Measurements from ENCODE around the gene DUOX2. TPM values are rescaled to one million over a fixed set of nuclear protein-coding genes. Genes with fewer than 3 reads are reported as not detected.
"Not testable (repeated sequence)": the region's sequence is repeated elsewhere in the genome, so short reads cannot be mapped to it uniquely, and the experiment has no call there.

Gene DUOX2
- total RNA-seq, 1 experiment from 2014 or later = not detected

- Histone ChIP-seq H3K36me3 (no peaks in the 10 kb centered on the region), H3K4me3 (no peak overlapping the region), H3K9me3 (no peaks in the 10 kb centered on the region), H3K27me3 (peaks cover 34% of the 10 kb centered on the region)
- DNase-seq = no peak
Measured at GRCh38 chr15:45113380-45113990, 487 bp downstream of the DUOX2 start.

- DNase-seq = no peak
- Histone ChIP-seq H3K9me3 (no peaks in the 10 kb centered on the region), H3K4me3 (no peak overlapping the region), H3K27me3 (peaks cover 34% of the 10 kb centered on the region), H3K36me3 (no peaks in the 10 kb centered on the region)
Measured at GRCh38 chr15:45112591-45113379, 1.2 kb downstream of the DUOX2 start.

GRCh38 chr15:45112143-45112590, 1.8 kb downstream of the DUOX2 start:
- H3K4me3 ChIP-seq = no peak overlapping the region
- no peaks in the 10 kb centered on the region for H3K9me3 ChIP-seq
- no peak for DNase-seq
- H3K36me3 ChIP-seq = no peaks in the 10 kb centered on the region
- H3K27me3 ChIP-seq = peaks cover 34% of the 10 kb centered on the region

- Histone ChIP-seq H3K4me3 (no peak overlapping the region), H3K27me3 (peaks cover 34% of the 10 kb centered on the region), H3K9me3 (no peaks in the 10 kb centered on the region), H3K36me3 (no peaks in the 10 kb centered on the region)
- DNase-seq = no peak
Measured at GRCh38 chr15:45111390-45112142, 2.4 kb downstream of the DUOX2 start.

- Histone ChIP-seq H3K36me3 (no peaks in the 10 kb centered on the region), H3K4me3 (no peak overlapping the region), H3K27me3 (peaks cover 34% of the 10 kb centered on the region), H3K9me3 (no peaks in the 10 kb centered on the region)
- no peak for DNase-seq
Measured at GRCh38 chr15:45110256-45110820, 3.6 kb downstream of the DUOX2 start.

GRCh38 chr15:45107941-45108630, 5.9 kb downstream of the DUOX2 start:
- no peak for DNase-seq
- Histone ChIP-seq H3K27me3 (peaks cover 14% of the 10 kb centered on the region), H3K4me3 (no peak overlapping the region), H3K9me3 (no peaks in the 10 kb centered on the region), H3K36me3 (no peaks in the 10 kb centered on the region)

- DNase-seq = no peak
- H3K9me3 ChIP-seq = no peaks in the 10 kb centered on the region
- no peaks in the 10 kb centered on the region for H3K36me3 ChIP-seq
- no peaks in the 10 kb centered on the region for H3K27me3 ChIP-seq
- no peak overlapping the region for H3K4me3 ChIP-seq
Measured at GRCh38 chr15:45106002-45106790, 7.8 kb downstream of the DUOX2 start.

GRCh38 chr15:45105586-45105985, 8.4 kb downstream of the DUOX2 start:
- Histone ChIP-seq H3K27me3 (no peaks in the 10 kb centered on the region), H3K9me3 (no peaks in the 10 kb centered on the region), H3K4me3 (no peak overlapping the region), H3K36me3 (no peaks in the 10 kb centered on the region)
- no peak for DNase-seq

- H3K9me3 ChIP-seq, H3K27me3 ChIP-seq, H3K4me3 ChIP-seq, DNase-seq, H3K36me3 ChIP-seq: not testable (repeated sequence)
Measured at GRCh38 chr15:45104170-45104569, 9.8 kb downstream of the DUOX2 start.

GRCh38 chr15:45102226-45102625, 11.7 kb downstream of the DUOX2 start:
- H3K36me3 ChIP-seq = no peaks in the 10 kb centered on the region
- H3K9me3 ChIP-seq = no peaks in the 10 kb centered on the region
- H3K27me3 ChIP-seq = no peaks in the 10 kb centered on the region
- DNase-seq = no peak
- H3K4me3 ChIP-seq = no peak overlapping the region

- no peak for DNase-seq
- Histone ChIP-seq H3K9me3 (no peaks in the 10 kb centered on the region), H3K4me3 (no peak overlapping the region), H3K27me3 (no peaks in the 10 kb centered on the region), H3K36me3 (no peaks in the 10 kb centered on the region)
Measured at GRCh38 chr15:45101749-45102148, 12.2 kb downstream of the DUOX2 start.

GRCh38 chr15:45100884-45101625, 12.9 kb downstream of the DUOX2 start:
- no peak for DNase-seq
- H3K9me3 ChIP-seq = no peaks in the 10 kb centered on the region
- H3K4me3 ChIP-seq = no peak overlapping the region
- H3K27me3 ChIP-seq = no peaks in the 10 kb centered on the region
- no peaks in the 10 kb centered on the region for H3K36me3 ChIP-seq

- no peak for DNase-seq
- no peak overlapping the region for H3K4me3 ChIP-seq
- H3K9me3 ChIP-seq = no peaks in the 10 kb centered on the region
- H3K36me3 ChIP-seq = no peaks in the 10 kb centered on the region
- no peaks in the 10 kb centered on the region for H3K27me3 ChIP-seq
Measured at GRCh38 chr15:45099549-45100165, 14.3 kb downstream of the DUOX2 start.

GRCh38 chr15:45097466-45097865, 16.5 kb downstream of the DUOX2 start:
- no peaks in the 10 kb centered on the region for H3K9me3 ChIP-seq
- no peaks in the 10 kb centered on the region for H3K36me3 ChIP-seq
- H3K4me3 ChIP-seq = no peak overlapping the region
- no peak for DNase-seq
- no peaks in the 10 kb centered on the region for H3K27me3 ChIP-seq

GRCh38 chr15:45095661-45096060, 18.3 kb downstream of the DUOX2 start:
- Histone ChIP-seq H3K4me3 (no peak overlapping the region), H3K27me3 (no peaks in the 10 kb centered on the region), H3K36me3 (no peaks in the 10 kb centered on the region)

More at GRCh38 chr15:45095661-45096060, 18.3 kb downstream of the DUOX2 start:
- no peak for DNase-seq
- no peaks in the 10 kb centered on the region for H3K9me3 ChIP-seq
